A549 treated with CORT108297 at 1 μM for 4 hours (cell line): Measurements from ENCODE around the gene CREB5. TPM values are rescaled to one million over a fixed set of nuclear protein-coding genes. Genes with fewer than 3 reads are reported as not detected.

Experiments
- total RNA-seq: library from RNA; stranded (reverse); fragments of 200-300 nt; extraction: Qiagen RNA extraction; gene quantifications from 5 replicates; pipeline ENCODE4 v1.2.3, GENCODE V29; 2022

Gene CREB5
- total RNA-seq = 2.4 to 6.0 TPM (median 3.8 TPM) in 5 replicates

GRCh38 chr7:28411876-28412662 lies at the start of gene CREB5:
TSS of gene CREB5 (plus strand) at chr7:28412518. CDS start at chr7:28412915, 397 bp downstream.

Other genes with a start within 250 kb of the CREB5 start
- gene JAZF1, start 231.7 kb upstream of the CREB5 start, total RNA-seq = 5.0 to 6.9 TPM (median 5.3 TPM) in 5 replicates